IMR-90 (cell line): Measurements from ENCODE around the gene OR8B3.

Source experiments
- CHD1 ChIP-seq: IDR thresholded peaks from 2 replicates; pipeline ENCODE4 v1.6.1; 2012; ENCODE audit warnings: low read depth, low read length, improper control_type of control experiment
- CTCF ChIP-seq: conservative IDR thresholded peaks from 2 replicates; pipeline ENCODE4 v1.5.1; 2012; ENCODE audit warnings: mild to moderate bottlenecking, low read depth, low read length, improper control_type of control experiment
- FOS ChIP-seq: fragments of 150-350 bp; IDR thresholded peaks from 2 replicates; pipeline ENCODE4 v1.6.1; 2016; ENCODE audit warnings: low read depth, low read length
- MXI1 ChIP-seq: IDR thresholded peaks from 2 replicates; pipeline ENCODE4 v1.6.1; 2012; ENCODE audit warnings: low read depth, mild to moderate bottlenecking, low read length, moderate library complexity, borderline replicate concordance
- POLR2A ChIP-seq: IDR thresholded peaks from 2 replicates; pipeline ENCODE4 v1.6.1; 2012; ENCODE audit warnings: mild to moderate bottlenecking, low read depth, low read length
- RAD21 ChIP-seq: IDR thresholded peaks from 2 replicates; pipeline ENCODE4 v1.6.1; 2012; ENCODE audit warnings: low read length, improper control_type of control experiment
- SMC3 ChIP-seq: fragments of 150-350 bp; IDR thresholded peaks from 2 replicates; pipeline ENCODE4 v1.6.1; 2016; ENCODE audit warnings: low read depth, mild to moderate bottlenecking, antibody characterized with exemption, low read length, moderate library complexity
- TF ChIP-seq, protein P1 (sequence below): fragments of 150-350 bp; IDR thresholded peaks from 2 replicates; pipeline ENCODE4 v1.6.1; 2017; ENCODE audit warnings: mild to moderate bottlenecking, antibody characterized with exemption, low read length, low read depth

DNA sequence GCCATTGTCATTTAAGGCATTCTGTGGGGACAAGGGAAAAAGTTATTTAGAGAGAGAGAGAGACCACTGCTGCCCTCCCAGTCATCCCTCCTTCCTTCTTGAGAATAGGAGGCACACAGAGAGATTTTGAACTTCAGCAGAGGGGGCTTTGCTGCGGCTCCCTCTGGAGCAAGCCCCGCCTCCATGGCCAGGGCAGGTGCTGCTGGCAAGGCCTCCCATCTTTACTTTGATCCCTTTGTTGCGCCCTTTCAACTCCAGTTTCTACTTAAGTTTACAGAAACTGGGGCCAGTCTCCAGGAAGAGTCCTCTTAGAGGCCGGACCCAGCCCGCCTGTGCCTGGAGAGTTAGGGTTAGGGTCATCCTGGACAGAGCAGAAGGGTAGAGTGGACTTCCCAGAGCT is 42.3 kb upstream of the OR8B3 start:
- TF ChIP-seq CTCF (no peak), POLR2A (no peak), RAD21 (no peak), SMC3 (no peak), MXI1 (no peak), CHD1 (no peak), FOS (no peak)
- TF ChIP-seq, protein P1, sequence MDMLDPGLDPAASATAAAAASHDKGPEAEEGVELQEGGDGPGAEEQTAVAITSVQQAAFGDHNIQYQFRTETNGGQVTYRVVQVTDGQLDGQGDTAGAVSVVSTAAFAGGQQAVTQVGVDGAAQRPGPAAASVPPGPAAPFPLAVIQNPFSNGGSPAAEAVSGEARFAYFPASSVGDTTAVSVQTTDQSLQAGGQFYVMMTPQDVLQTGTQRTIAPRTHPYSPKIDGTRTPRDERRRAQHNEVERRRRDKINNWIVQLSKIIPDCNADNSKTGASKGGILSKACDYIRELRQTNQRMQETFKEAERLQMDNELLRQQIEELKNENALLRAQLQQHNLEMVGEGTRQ, result no peak
